GM12892 (cell line): Measurements from ENCODE around the gene FAM180B.
"Not testable (repeated sequence)": the region's sequence is repeated elsewhere in the genome, so short reads cannot be mapped to it uniquely, and the experiment has no call there.

ENCODE experiments used
- POLR2A ChIP-seq: IDR thresholded peaks from 2 replicates; pipeline ENCODE4 v1.6.1; 2011; ENCODE audit warnings: low read depth, low read length, control low read depth
- TAF1 ChIP-seq: IDR thresholded peaks from 2 replicates; pipeline ENCODE4 v1.6.1; 2011; ENCODE audit warnings: low read depth, mild to moderate bottlenecking, control low read depth, low read length, borderline replicate concordance

DNA sequence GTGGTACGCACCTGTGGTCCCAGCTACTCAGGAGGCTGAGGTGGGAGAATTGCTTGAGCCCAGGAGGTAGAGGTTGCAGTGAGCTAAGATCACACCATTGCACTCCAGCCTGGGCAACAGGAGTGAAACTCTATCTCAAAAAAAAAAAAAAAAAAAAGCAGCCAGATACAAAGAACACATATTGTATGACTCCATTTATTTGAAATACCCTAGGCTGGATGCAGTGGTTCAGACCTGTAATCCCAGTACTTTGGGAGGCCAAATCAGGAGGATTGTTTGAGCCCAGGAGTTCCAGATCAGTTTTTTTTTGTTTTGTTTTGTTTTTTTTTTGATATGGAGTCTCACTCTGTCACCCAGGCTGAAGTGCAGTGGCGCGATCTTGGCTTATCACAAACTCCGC lies 24.1 kb upstream of the FAM180B start:
- TF ChIP-seq POLR2A, TAF1: not testable (repeated sequence)
